ENCODE data around the gene LCN15.
A peak's percentile ranks its signal among the peaks of the same experiment; 100 is the strongest.
"Not testable (repeated sequence)": the region's sequence is repeated elsewhere in the genome, so short reads cannot be mapped to it uniquely, and the experiment has no call there.

LCN15 gene

DNA sequence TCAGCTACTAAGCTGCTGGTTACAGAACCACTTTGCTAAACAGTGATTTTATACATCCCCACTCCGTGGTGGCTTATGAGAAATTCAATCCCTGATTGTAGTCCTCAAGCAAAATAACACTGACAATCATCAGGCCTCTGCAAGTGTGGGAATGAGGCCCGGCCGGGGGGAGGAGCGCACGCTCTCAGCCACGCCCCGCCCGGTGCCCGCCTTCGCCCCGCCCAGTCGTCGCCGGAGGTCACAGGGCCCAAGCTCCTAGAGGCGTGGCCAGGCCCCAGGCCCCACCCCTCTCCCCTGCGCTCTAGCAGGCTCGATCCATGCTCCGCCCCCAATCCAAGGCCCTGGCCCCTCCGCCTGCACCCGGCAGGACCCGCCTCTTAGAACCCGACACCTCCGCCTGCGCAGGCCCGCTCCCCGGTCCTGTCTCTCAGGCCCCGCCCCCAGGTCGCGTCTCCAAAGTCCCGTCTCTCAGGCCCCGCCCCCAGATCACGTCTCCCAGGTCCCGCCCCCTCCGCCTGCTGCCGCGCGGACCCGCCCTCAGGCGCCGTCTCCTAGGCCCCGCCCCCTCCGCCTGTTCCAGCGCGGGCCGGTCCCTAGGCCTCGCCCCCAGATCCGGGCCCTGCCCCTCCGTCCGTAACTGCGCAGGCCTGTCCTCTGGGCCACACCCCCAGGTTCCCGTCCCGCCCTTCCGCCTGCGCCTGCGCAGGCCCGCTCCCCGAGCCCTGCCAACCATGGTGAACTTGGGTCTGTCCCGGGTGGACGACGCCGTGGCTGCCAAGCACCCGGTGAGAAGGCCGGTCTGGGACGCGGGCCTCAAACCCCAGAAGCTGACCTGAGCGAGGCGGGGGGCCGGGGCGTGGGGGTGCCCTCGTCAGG, 26.6 kb upstream of the LCN15 start, which contains the start of gene TMEM141:
TMEM141 (plus strand) TSS at position 705 of the 876 bp plus-strand sequence; CDS start at position 732, 27 bp downstream.
- in situ Hi-C loops (cut with HindIII; ENCODE audit: low pct_unique_long_range_greater_than_20kb, low sequenced_read_pairs) = no loop called here
- TF ChIP-seq JUND (IDR thresholded peaks at IDR 0.05; ENCODE audit: low read depth) = no peak
- peak; percentile 94 to 100 for DNase-seq (ENCODE audit: low read depth in 1 of 2, low spot score in 1 of 2)

DNA sequence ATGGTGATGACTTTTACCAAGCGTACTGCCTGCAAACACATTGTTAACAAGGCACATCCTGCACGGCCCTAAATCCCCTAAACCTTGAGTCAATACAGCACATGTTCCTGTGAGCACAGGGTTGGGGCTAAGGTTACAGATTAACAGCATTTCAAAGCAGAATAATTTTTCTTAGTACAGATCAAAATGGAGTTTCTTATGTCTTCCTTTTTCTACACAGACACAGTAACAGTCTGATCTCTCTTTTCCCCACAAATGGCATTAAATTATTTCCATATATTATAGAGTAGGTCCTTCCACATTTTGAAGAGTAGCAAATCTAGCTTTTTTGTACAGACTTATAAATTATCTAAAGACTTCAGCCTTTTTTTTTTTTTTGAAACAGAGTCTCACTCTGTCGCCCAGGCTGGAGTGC, 25.2 kb upstream of the LCN15 start:
- DNase-seq (ENCODE audit: low read depth in 1 of 2, low spot score in 1 of 2) = no peak
- no peak for TF ChIP-seq JUND (IDR thresholded peaks at IDR 0.05; ENCODE audit: low read depth)
- in situ Hi-C loops (cut with HindIII; ENCODE audit: low pct_unique_long_range_greater_than_20kb, low sequenced_read_pairs) = no loop called here

DNA sequence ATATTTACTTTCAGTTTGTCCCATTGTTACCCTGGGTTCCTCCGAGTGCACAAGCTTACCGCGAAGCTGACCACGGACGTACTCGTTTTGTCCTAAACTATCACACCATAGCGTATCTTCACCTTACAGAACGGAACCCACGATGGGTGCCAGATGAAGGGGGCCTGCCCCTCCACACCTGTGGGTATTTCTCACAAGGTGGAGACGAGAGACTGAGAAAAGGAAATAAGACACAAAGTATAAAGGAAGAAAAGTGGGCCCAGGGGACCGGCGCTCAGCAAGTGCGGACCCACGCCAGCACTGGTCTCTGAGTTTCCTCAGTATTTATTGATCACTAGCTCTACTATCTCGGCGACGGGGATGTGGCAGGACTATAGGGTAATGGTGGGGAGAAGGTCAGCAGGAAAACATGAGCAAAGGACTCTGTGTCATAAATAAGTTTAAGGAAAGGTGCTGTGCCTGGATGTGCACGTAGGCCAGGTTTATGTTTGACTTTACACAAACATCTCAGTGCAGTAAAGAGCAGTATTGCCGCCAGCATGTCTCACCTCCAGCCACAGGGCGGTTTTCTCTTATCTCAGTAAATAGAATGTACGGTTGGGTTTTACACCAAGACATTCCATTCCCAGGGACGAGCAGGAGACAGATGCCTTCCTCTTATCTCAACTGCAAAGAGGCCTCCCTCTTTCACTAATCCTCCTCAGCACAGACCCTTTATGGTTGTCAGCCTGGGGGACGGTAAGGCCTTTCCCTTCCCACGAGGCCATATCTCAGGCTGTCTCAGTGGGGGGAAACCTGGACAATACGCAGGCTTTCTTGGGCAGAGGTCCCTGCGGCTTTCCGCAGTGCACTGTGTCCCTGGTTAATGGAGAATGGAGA, 24.6 kb upstream of the LCN15 start:
- DNase-seq (ENCODE audit: low read depth in 1 of 2, low spot score in 1 of 2); in situ Hi-C loops (cut with HindIII; ENCODE audit: low pct_unique_long_range_greater_than_20kb, low sequenced_read_pairs): not testable (repeated sequence)

DNA sequence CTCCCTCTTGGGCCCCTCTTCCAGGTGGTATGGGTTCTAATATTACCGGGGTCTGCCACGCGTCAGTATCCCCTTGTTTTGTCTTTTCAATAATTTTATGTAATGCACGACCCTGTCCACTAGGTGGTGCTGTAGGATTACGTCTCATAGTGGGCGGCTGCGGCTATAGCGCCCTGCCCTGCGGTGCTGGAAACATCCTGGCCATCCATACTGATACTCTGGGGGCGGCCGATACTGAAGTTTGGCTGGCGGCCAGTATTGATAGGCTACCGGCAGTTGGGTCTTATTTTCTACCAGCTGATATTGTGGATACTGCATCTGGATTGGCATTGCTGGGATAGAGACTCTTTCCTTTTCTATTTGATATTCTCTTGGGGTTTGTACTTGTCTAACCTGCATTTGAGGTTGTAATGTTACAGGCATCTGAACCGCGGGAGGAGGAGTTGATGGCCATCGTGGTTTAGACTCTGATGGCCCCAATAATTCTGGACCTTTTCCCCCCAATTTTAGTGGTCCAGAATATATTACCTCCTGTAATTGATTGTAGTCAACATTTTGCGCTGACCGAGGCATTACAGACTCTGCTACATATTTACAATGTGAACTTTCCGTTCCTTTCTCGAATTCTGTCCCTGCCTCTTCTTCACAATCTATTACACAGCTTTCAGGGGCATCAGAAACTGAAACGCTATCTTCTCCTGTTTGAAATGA, 23.5 kb upstream of the LCN15 start:
- peak in 1 of 2 experiments; percentile 75 for DNase-seq (ENCODE audit: low read depth in 1 of 2, low spot score in 1 of 2)
- TF ChIP-seq JUND (IDR thresholded peaks at IDR 0.05; ENCODE audit: low read depth) = no peak
- in situ Hi-C loops (cut with HindIII; ENCODE audit: low pct_unique_long_range_greater_than_20kb, low sequenced_read_pairs) = no loop called here

DNA sequence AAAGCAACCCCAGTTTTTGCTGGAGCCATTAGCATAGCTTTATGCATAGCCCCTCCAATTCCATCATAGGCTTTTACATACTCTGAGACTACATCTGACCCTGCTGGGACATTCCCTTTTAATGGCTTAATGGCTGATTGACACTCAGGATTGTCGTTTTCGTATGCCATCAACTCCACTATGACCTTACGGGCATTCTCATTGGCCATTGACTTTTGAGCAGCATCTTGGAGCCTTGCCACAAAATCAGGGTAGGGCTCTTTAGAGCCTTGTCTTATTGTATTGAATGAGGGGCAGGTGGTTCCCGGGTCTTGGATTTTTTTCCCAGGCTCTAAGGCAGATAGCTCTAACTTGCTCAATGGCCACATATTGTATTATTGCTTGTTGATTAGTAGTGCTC, 22.7 kb upstream of the LCN15 start:
- DNase-seq (ENCODE audit: low read depth in 1 of 2, low spot score in 1 of 2); in situ Hi-C loops (cut with HindIII; ENCODE audit: low pct_unique_long_range_greater_than_20kb, low sequenced_read_pairs): not testable (repeated sequence)

DNA sequence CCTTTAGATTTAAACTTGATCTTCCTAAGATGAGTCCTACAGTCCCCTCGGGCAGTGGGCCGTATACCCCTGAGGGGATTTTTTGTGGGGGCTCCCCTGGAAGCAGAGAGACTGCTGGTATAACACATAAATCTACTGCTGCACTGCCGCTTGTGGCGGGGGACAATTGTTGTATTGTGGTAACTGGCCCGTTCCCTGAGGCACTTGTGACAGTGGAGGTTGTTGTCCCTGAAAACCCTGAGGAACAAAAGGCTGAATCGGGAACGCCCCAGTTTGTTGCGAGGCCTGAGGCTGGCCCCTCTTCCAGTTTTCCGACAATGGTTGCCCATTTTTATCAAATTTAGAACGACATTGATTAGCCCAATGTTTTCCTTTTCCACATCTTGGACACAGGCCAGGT, 22.1 kb upstream of the LCN15 start:
- in situ Hi-C loops (cut with HindIII; ENCODE audit: low pct_unique_long_range_greater_than_20kb, low sequenced_read_pairs) = no loop called here
- no peak for DNase-seq (ENCODE audit: low read depth in 1 of 2, low spot score in 1 of 2)
- no peak for TF ChIP-seq JUND (IDR thresholded peaks at IDR 0.05; ENCODE audit: low read depth)

DNA sequence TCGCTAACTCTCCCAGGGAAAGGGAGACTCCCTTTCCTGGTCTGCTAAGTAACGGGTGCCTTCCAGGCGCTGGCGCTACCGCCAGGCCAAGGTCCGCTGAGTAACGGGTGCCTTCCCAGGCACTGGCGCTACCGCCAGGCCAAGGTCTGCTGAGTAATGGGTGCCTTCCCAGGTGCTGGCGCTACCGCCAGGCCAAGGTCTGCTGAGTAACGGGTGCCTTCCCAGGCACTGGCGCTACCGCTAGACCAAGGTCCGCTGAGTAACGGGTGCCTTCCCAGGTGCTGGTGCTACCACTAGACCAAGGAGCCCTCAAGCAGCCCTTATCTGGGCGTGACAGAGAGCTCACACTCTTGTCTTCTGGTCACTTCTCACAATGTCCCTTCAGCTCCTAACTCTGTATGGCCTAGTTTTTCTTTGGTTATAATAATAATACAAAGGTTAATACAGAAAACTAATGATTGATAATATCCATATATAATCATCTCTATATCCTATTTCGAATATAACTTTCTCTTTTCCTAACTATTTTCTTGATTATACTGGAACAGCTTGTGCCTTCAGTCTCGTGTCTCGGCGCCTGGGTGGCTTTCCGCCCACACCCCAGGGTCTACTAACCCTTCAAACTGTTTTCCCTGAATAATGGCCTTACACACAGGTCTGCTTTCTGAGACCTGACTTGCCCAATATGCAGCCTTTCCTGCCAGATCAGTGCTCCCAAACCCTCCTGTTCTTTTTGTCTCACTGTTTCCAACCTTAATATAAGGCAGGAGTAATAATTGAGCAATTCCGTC, 21.4 kb upstream of the LCN15 start:
- in situ Hi-C loops (cut with HindIII; ENCODE audit: low pct_unique_long_range_greater_than_20kb, low sequenced_read_pairs); DNase-seq (ENCODE audit: low read depth in 1 of 2, low spot score in 1 of 2): not testable (repeated sequence)

DNA sequence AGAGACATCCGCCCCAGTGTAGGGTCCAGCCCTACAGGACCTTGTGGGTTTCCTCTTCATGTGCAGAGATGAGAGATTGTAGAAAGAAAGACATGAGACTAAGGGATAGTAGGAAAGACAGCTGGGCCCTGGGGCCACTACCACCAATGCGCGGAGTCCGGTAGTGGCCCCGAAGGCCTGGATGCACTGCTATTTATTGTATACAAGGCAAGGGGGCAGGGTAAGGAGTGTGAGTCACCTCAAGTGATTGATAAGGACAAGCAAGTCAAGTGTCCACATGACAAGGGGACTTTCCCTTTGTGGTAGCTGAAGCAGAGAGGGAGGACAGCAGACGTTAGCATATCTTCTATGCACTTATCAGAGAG, 20.7 kb upstream of the LCN15 start:
- no peak for TF ChIP-seq JUND (IDR thresholded peaks at IDR 0.05; ENCODE audit: low read depth)
- DNase-seq (ENCODE audit: low read depth in 1 of 2, low spot score in 1 of 2) = no peak
- in situ Hi-C loops (cut with HindIII; ENCODE audit: low pct_unique_long_range_greater_than_20kb, low sequenced_read_pairs) = no loop called here

DNA sequence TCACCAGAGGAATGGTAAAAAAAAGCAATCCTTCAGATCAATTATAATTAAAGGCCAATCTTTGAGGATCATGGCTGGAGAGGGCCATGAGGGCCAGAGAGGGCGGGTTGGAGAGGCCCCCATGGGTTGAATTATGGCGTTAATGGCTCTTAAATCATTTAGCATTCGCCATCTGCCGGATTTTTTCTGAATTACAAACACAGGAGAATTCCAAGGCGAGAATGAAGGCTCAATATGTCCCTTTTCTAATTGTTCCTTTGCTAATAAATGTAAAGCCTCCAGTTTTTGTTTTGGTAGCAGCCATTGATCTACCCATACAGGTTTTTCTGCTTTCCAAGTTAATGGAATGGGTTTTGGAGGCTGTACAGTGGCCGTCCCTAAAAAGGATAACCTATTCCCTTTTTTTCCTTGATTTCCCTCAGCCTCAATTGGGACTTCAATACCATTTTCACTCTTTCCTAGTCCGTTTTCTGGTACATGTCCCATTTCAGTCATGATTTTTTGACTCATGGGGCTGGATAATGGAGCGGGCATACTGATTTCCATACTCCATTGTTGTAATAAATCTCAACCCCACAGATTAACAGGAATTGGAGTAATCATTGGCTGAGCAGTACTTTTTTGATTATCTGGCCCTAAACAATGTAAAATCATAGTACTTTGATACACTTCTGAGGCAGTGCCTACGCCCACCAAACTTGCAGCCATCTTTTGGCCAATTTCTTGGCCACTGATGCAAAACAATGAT, 20.1 kb upstream of the LCN15 start:
- in situ Hi-C loops (cut with HindIII; ENCODE audit: low pct_unique_long_range_greater_than_20kb, low sequenced_read_pairs) = no loop called here
- DNase-seq (ENCODE audit: low read depth in 1 of 2, low spot score in 1 of 2) = peak in 1 of 2 experiments; percentile 64
- no peak for TF ChIP-seq JUND (IDR thresholded peaks at IDR 0.05; ENCODE audit: low read depth)

DNA sequence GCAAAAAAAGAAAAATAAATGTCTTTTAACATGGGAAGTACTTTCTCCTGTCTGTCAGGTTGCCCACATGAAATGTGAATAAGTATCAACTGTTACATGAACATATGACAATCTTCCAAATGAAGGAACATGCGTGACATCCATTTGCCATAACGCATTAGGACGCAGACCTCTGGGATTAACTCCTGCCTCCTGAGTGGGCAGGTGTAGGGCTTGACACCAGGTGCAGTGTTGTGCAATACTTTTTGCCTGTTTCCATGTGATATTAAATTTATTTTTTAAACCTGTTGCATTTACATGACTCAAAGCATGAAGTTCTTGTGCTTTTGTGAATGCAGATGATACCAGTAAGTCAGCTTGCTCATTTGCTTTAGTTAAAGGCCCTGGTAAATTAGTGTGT, 18.1 kb upstream of the LCN15 start:
- DNase-seq (ENCODE audit: low read depth in 1 of 2, low spot score in 1 of 2) = no peak
- TF ChIP-seq JUND (IDR thresholded peaks at IDR 0.05; ENCODE audit: low read depth) = no peak
- in situ Hi-C loops (cut with HindIII; ENCODE audit: low pct_unique_long_range_greater_than_20kb, low sequenced_read_pairs) = no loop called here

DNA sequence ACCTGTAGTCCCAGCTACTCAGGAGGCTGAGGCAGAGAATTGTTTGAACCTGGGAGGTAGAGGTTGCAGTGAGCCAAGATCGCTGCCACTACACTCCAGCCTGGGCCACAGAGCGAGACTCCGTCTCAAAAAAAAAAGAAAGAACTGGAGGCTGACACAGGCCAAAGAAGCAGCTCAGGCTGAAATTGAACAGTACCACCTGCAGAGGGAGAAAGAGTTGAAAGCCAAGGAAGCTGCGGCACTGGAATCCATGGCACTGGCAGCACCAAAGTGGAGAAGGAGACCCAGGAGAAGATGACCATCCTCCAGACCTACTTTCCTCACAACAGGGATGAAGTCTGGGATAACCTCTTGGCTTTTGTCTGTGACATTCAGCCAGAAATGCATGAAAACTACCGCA, 15.5 kb upstream of the LCN15 start:
- peak in 1 of 2 experiments; percentile 50 for DNase-seq (ENCODE audit: low read depth in 1 of 2, low spot score in 1 of 2)
- TF ChIP-seq JUND (IDR thresholded peaks at IDR 0.05; ENCODE audit: low read depth) = no peak
- in situ Hi-C loops (cut with HindIII; ENCODE audit: low pct_unique_long_range_greater_than_20kb, low sequenced_read_pairs) = no loop called here

Measured in T47D (cell line).